ENCODE results near the gene CREG2.
"Not testable (repeated sequence)": the region's sequence is repeated elsewhere in the genome, so short reads cannot be mapped to it uniquely, and the experiment has no call there.

CREG2 gene

DNA sequence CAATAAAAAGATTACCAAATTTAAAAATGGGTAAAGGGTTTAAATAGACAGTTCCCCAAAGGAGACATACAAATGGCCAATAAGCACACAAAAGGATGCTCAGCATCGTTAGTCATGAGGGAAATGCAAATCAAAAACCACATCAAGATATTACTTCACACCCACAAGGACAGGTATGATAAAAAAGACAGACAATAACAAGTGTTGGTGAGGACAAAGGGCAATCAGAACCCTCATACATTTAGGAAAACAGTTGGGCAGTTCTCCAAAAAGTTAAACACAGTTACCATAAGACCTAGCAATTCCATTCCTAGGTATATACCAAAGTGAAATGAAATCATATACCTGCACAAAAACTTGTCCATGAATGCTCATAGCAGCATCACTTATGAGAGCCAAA lies 14.5 kb downstream of the CREG2 start:
- no peak for DNase-seq (ENCODE audit: low read depth)

DNA sequence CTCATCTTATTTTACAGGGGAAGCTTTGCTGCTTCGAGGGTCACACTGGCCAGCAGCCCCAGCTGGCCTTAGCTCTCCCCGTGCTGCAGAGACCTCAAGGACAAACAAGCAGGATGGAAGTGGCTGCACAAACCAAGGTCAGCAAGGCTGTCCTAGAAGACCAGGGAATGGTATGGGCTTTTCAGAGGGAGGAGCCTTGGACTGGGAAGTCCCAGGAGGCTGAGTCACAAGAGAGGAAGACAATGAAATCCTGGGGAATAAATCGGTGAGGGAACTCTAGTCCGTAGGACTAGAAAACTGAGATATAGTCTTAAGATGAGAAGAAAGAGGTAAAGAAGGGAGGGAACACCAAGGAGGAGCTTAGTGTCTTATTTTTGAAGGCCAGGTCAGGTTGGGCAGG lies 15.7 kb downstream of the CREG2 start:
- no peak for DNase-seq (ENCODE audit: low read depth)

DNA sequence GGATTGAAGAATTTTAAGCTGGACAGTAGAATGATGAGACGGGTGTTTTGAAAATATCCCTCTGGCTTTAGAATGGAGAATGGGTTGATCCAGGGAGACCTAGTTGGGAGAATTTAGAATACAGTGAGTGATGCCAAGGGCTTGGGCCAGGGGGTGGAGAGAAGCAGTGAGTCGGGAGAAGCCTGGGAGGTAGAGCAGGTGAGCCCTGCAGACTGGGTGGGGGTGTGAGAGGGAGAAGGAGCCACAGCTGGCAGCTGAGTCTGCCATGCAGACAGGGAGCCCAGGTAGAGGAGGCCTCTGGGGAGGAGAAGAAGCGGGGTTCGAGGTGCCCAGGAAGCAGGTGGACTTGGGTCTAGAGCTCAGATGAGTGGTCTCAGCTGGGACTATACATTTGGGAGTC lies 18.2 kb downstream of the CREG2 start:
- no peak for DNase-seq (ENCODE audit: low read depth)

DNA sequence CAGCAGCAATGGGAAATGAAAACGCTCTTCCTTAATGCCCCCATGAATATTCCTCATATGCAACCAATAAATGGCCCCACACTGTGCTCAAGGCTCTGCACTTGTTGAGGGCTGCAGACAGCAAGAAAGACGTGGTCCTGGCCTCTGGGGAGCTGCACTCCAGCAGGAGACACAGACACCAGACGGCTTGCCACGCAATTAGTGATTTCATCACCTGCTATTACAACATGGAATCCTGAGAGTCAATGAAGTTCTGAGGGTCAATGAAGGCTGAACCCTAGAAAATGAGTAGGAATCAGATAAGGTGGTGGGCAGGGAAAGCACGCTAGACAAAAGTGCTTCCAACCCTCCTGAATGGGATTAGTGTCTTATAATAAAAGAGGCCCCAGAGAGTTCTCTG lies 18.9 kb downstream of the CREG2 start:
- no peak for DNase-seq (ENCODE audit: low read depth)

DNA sequence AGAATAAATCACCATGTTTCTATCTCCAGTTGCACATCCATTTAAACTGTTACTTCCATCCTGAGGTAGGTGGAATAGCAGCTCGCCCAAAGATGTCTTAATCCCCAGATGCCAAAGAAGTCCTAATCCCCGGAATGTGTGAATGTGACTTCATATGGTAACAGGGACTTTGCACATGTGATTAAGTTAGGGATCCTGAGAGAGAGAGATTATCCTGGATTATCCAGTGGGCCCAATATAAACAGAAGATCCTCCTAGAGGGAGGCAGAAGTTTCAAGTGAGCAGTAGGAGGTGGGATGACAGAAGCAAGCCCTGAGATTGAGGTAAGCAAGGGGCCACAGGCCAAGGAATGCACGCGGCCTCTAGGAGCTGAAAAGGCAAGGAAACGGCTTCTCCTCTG lies 19.8 kb downstream of the CREG2 start:
- no peak for DNase-seq (ENCODE audit: low read depth)

- DNase-seq (ENCODE audit: low read depth) = no peak
These were observed 22.4 kb downstream of the CREG2 start for GRCh38 chr2:101364878-101365277.

DNA sequence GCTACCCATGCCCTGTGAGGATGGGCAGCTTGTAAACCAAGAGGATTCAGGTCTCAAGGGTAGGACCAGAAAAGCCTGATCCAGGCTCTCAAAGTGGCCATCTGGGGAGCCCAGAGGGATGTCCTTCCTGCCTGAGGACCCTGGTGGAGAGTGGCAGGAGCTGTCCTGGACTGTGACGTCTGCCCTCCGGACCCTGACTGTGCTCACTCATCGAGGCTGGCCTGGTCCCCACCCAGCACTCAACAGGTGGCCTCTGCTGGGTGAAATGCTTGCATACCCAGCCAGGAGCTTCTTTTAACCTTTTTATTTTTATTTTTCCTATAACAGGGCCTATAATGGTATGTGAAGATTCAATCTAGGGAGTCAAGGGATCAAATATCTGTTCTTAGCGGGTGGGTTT lies 24.5 kb downstream of the CREG2 start:
- no peak for DNase-seq (ENCODE audit: low read depth)

DNA sequence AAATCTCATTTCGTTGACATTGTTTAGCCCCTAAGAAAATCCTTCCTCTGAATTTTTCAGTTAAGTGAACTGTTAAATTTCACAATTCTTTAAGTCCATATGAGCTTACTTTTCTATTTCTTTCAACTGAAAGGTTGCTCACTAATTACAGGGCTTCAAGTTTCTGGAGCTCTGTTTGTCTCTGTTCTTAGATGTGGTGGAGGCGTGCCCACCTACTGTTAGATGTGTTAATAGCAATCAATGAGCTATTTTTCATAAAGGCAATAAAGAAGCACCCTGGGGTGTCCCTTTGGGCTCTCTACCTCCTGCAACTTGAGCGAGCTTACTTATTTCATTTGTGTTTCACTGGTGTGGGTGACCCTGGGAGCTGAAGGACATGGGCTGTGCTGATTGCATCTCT lies 25.0 kb downstream of the CREG2 start:
- DNase-seq (ENCODE audit: low read depth) = no peak

DNA sequence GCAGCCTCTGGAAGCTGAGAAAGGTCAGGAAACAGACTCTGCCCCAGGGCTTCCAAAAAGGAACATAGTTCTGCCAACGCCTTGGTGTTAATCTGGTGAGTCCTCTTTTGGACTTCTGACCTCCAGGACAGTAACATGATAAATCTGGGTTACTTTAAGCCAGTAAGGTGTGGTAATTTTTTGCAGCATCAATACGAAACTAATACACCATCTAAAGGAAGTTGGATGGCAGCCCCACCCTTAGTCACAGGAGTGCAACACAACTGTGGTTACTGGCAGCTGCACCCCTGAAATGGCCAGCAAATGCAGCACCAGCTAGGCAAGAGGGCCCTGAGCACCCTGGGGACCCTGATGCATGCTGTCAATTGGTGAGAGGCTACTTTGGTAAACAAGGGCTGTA lies 25.8 kb downstream of the CREG2 start:
- DNase-seq (ENCODE audit: low read depth) = no peak

DNA sequence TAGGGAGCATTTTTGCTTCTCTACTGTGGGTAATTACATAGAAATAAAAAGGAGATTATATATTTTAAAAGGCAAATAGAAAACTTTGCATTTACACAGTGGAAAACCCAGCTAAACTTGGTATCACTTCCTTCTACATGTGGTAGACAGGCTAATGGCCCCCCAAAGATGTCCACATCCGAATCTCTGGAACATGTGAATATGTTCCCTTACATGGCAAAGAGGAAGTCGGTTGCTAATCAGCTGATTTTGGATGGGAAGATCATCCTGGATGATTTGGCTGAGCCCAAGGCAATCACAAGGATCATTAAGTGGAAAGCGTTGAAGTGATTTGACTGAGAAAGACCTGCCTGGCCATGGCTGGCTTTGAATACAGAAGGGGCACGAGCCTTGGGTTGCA lies 26.2 kb downstream of the CREG2 start:
- DNase-seq (ENCODE audit: low read depth) = no peak

DNA sequence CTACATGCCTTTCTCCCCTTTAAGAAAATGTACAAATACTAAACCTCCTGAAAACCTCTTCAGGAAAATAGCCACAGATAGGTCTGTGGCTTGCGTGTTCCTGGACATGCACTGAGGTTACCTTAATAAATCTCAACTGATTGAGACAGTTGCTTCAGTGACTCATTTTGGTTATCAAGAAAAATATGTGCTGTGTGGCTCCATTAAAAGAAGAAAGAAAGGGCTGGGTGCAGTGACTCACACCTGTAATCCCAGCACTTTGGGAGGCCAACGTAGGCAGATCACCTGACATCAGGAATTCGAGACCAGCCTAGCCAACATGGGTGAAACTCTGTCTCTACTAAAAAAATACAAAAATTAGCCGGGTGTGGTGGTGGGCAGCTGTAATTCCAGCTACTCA lies 27.1 kb downstream of the CREG2 start:
- DNase-seq (ENCODE audit: low read depth) = no peak

DNA sequence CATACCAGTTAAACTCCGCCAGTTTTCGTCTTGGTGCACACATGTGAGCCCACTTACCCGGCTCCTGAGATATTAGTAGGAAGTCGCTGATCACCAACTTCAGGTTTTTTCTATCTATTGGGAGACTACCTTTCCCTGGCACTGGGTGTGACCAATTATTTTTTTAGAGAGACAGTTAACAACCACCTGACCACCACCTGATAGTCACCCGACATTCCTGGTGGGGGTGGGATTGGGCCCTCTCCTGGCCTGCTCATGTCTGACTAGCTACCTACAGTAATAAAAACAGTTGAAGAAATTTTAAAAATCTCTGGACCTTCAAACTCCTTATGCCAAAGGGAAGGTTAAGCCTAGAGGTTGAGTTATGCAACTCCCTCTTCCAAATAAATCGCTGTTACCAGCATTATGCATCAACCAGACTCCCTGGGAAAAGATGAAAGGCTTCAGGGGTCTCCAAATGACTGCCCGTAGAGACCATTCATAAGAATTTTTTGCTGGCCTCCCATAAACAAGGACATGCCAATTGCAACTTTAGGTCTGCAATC lies 27.8 kb downstream of the CREG2 start:
- no peak for DNase-seq (ENCODE audit: low read depth)

GRCh38 chr2:101357376-101357775 lies 29.9 kb downstream of the CREG2 start:
- no peak for DNase-seq (ENCODE audit: low read depth)

- DNase-seq (ENCODE audit: low read depth) = no peak
These were observed 30.8 kb downstream of the CREG2 start for GRCh38 chr2:101356521-101356920.

- DNase-seq (ENCODE audit: low read depth) = no peak
These were observed 31.2 kb downstream of the CREG2 start for GRCh38 chr2:101356055-101356454.

GRCh38 chr2:101355401-101356054 lies 31.8 kb downstream of the CREG2 start:
- DNase-seq (ENCODE audit: low read depth) = no peak

DNA sequence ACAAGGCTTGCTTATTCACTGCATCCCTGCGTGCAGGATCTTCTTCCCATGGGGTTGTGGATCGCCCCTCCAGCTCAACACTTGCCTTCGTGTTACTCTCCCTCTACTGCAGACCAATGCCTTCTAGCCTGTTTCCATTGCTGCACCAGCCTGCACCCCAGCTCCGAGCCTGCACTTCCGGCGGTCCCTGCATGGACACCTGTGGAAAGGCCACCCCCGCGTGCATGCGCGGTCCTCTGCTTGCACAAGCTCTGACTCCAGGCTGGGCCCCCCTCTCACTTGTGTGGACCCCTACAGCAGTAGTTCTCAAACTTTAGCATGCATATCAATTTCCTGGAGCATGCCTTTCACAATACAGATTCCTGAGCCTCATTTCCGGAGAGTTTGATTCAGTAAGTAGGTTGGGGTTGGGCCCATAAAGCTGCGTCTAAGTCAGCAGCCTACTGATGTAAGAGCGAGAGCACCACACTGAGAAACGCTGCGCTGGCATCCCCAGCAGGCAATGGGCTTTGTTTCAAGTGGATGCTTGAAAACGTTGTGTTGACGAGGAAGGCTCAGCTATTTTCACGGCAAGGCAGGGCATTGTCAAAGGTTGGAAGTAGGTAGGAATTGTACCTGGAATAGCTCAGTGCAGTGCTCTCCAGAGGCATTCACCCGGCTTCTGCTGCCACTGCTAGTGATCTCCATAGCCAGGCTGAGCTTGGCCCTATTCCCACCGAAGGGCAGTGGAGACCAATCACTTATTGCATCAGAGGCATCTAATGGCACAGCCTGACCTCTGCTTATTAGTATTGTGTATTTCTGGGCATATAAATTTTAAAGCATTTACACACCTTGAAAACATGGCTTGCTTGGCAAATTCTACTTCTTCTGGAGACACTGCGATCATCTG lies 32.6 kb downstream of the CREG2 start:
- no peak for DNase-seq (ENCODE audit: low read depth)

- DNase-seq (ENCODE audit: low read depth) = not testable (repeated sequence)
These were observed 34.7 kb downstream of the CREG2 start for GRCh38 chr2:101352631-101353030.

DNA sequence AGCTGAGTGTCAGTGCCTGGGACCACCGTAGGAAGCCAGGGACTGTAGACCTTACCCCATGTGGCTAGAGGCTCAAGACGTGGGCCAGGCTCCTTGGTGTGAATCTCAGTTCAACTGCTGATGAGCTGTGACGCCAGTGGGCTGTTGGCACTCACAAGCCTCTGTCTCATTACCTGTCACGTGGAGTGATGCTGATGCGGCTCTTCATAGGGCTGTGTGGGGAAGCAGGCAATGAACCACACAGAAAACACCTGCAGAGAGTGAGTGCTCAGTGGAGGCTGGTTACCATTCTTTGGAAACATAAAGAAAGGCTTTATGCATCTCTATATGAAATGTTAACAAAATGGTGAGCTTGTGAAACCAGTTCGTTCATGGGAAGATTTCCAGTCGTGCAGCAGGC lies 36.1 kb downstream of the CREG2 start:
- no peak for DNase-seq (ENCODE audit: low read depth)

GRCh38 chr2:101349893-101350662 lies 37.2 kb downstream of the CREG2 start:
- DNase-seq (ENCODE audit: low read depth) = no peak

DNA sequence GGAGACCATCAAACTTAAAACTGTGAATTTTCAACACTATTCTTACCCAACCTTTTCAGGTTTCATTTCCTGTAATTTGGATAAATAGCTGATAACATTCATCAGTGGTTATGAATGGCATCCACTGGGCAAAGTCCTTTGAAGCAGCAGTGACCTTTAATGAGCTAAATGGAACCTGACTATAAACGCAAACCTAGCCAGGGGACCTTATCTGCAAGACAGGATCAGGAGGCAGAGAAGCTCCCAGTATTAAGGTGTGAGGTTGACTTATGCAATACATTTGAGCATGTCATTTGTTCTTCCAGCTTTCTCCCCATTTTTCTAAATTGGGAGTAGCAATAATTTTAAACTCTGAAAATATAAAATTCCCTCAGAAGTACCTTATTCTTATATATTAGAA lies 38.4 kb downstream of the CREG2 start:
- DNase-seq (ENCODE audit: low read depth) = no peak

GRCh38 chr2:101346909-101347308 lies 40.4 kb downstream of the CREG2 start:
- no peak for DNase-seq (ENCODE audit: low read depth)

- no peak for DNase-seq (ENCODE audit: low read depth)
These were observed 43.2 kb downstream of the CREG2 start for GRCh38 chr2:101344137-101344536.

Measured in stimulated activated CD8-positive, alpha-beta memory T cell treated with anti-CD3 and anti-CD28 coated beads, Interleukin-4, amount 100 ng/mL, for 24 hours (primary cell).